B cell (primary cell): ENCODE data around the gene GPLD1. TPM values are rescaled to one million over a fixed set of nuclear protein-coding genes. Genes with fewer than 3 reads are reported as not detected.

ENCODE experiments used
- ATAC-seq: fragments of 200-7000 bp; cut with Tn5 transposase; one replicate; pipeline ENCODE4 v1.10.0; 2021; ENCODE audit warnings: low read depth, mild to moderate bottlenecking, moderate number of reproducible peaks, moderate library complexity
- CTCF ChIA-PET: fragments of 350-600 bp; sonication (Branson Sonifier 250); formaldehyde crosslinking; loops from one replicate; lab custom pipeline; 2021; ENCODE audit warnings: antibody characterized with exemption, inconsistent platforms; lab: Charles Lee
- POLR2A ChIA-PET: fragments of 350-600 bp; sonication (Branson Sonifier 250); formaldehyde crosslinking; loops from one replicate; lab custom pipeline; 2021; ENCODE audit warnings: antibody characterized with exemption; lab: Charles Lee
- DNase-seq: peaks from one replicate; pipeline ENCODE4 v3.0.0; 2013
- H2AFZ ChIP-seq: 2 replicates; pipeline ENCODE4 v1.6.1; 2012; ENCODE audit warnings: mild to moderate bottlenecking, low read depth, low read length; ENCODE audit not compliant: insufficient read depth, poor library complexity, severe bottlenecking
- H3K27ac ChIP-seq, 2 donors: 1 replicate in 1 of 2; 2 replicates in 1 of 2; pipeline ENCODE4 v1.5.1; 2012 to 2013; ENCODE audit warnings: low read length in 2 of 2, mild to moderate bottlenecking in 2 of 2, moderate library complexity in 1 of 2
- H3K27me3 ChIP-seq, 4 experiments: fragments of 200-600 bp in 1 of 4; sonication (generic) in 1 of 4; replicated peaks in 1 of 4; 1 replicate in 2 of 4; 2 replicates in 2 of 4; pipeline versions ENCODE4 v1.6.1 to v1.7.0; 2013 to 2016; ENCODE audit warnings: low read length in 3 of 4, mild to moderate bottlenecking in 2 of 4, mixed read lengths in 1 of 4, moderate library complexity in 1 of 4; ENCODE audit not compliant: insufficient read depth in 4 of 4, control insufficient read depth in 3 of 4; ENCODE audit errors: control extremely low read depth in 1 of 4
- H3K36me3 ChIP-seq, 2 experiments: replicated peaks in 1 of 2; 1 replicate in 1 of 2; 2 replicates in 1 of 2; pipeline versions ENCODE4 v1.6.1 to v1.7.1; 2013; ENCODE audit warnings: low read length in 1 of 2; ENCODE audit not compliant: insufficient read depth in 2 of 2, control insufficient read depth in 1 of 2; ENCODE audit errors: control extremely low read depth in 1 of 2, extremely low read depth in 1 of 2
- H3K4me1 ChIP-seq, 2 donors: fragments of 200-600 bp in 1 of 2; sonication (generic) in 1 of 2; 1 replicate in 1 of 2; 2 replicates in 1 of 2; pipeline versions ENCODE4 v1.5.1 to v1.6.1; 2013 to 2017; ENCODE audit warnings: low read length in 2 of 2; ENCODE audit not compliant: control insufficient read depth in 2 of 2, insufficient read depth in 2 of 2
- H3K4me2 ChIP-seq: replicated peaks from 2 replicates; pipeline ENCODE3; 2012; ENCODE audit warnings: mild to moderate bottlenecking, low read depth, low read length; ENCODE audit not compliant: poor library complexity, severe bottlenecking
- H3K4me3 ChIP-seq, 5 experiments: fragments of 200-600 bp in 1 of 5; sonication (generic) in 1 of 5; 1 replicate in 3 of 5; 2 replicates in 2 of 5; pipeline versions ENCODE4 v1.5.1 to v1.7.0; 2011 to 2016; ENCODE audit warnings: low read length in 4 of 5, mild to moderate bottlenecking in 4 of 5, low read depth in 2 of 5, control low read depth in 1 of 5, moderate library complexity in 1 of 5; ENCODE audit not compliant: insufficient read depth in 1 of 5; ENCODE audit errors: control extremely low read depth in 1 of 5, extremely low read depth in 1 of 5
- H3K79me2 ChIP-seq: fragments of 200-600 bp; sonication (generic); one replicate; pipeline ENCODE4 v1.6.0; 2016; ENCODE audit warnings: low read length; ENCODE audit not compliant: control insufficient read depth, insufficient read depth
- H3K9ac ChIP-seq: fragments of 200-600 bp; sonication (generic); 2 replicates; pipeline ENCODE4 v1.6.1; 2017; ENCODE audit warnings: mild to moderate bottlenecking, low read length, moderate library complexity
- H3K9me3 ChIP-seq, 3 donors: one replicate each; pipeline versions ENCODE4 v1.6.1 to v1.7.1; 2013; ENCODE audit warnings: low read length in 2 of 3; ENCODE audit not compliant: control insufficient read depth in 2 of 3, insufficient read depth in 1 of 3; ENCODE audit errors: control extremely low read depth in 1 of 3
- H4K20me1 ChIP-seq: 2 replicates; pipeline ENCODE4 v1.6.0; 2012; ENCODE audit warnings: mild to moderate bottlenecking, low read length; ENCODE audit not compliant: insufficient read depth, control insufficient read depth, poor library complexity, severe bottlenecking
- H3K27ac Mint-ChIP-seq: one replicate; pipeline ENCODE4 v1.8.0; 2021; ENCODE audit warnings: mixed read lengths
- H3K27me3 Mint-ChIP-seq: one replicate; pipeline ENCODE4 v1.8.0; 2021; ENCODE audit warnings: mixed read lengths
- H3K4me1 Mint-ChIP-seq: one replicate; pipeline ENCODE4 v1.8.0; 2021; ENCODE audit warnings: mixed read lengths
- H3K4me3 Mint-ChIP-seq: one replicate; pipeline ENCODE4 v1.8.0; 2021; ENCODE audit warnings: mixed read lengths
- H3K9me3 Mint-ChIP-seq: one replicate; pipeline ENCODE4 v1.8.0; 2022; ENCODE audit warnings: mixed read lengths; ENCODE audit not compliant: insufficient read depth
- EZH2 ChIP-seq: IDR thresholded peaks from 2 replicates; pipeline ENCODE4 v1.6.1; 2012; ENCODE audit warnings: borderline replicate concordance, low read depth, mild to moderate bottlenecking, moderate library complexity, low read length; ENCODE audit not compliant: insufficient read depth, poor library complexity, severe bottlenecking
- WGBS: methylation state at CpG from one replicate; pipeline ENCODE4 v1.1.5; 2013; ENCODE audit warnings: missing lambda C conversion rate; ENCODE audit not compliant: insufficient coverage; 5-methylcytosine and 5-hydroxymethylcytosine counted together
- intact Hi-C: fragments of 100-400 bp; cut with micrococcal nuclease; formaldehyde crosslinking; loops from one replicate; pipeline ENCODE4 v1.10.0; 2022
- polyA plus RNA-seq: library from polyadenylated mRNA; depleted of rRNA; stranded (reverse); fragments of >200 nt; gene quantifications from 2 replicates; pipeline ENCODE4 v1.2.3, GENCODE V29; 2012
- total RNA-seq, 2 donors: library from RNA; stranded (reverse); fragments of 120-200 nt in 1 of 2; gene quantifications; 1 replicate in 1 of 2; 2 replicates in 1 of 2; pipeline versions ENCODE4 v1.2.3 to v1.2.4, GENCODE V29; 2013 to 2022
- TF ChIP-seq, protein P1 (sequence below): fragments of 200-600 bp; IDR thresholded peaks from one replicate; pipeline ENCODE4 v1.8.0; 2022; ENCODE audit warnings: antibody characterized with exemption, mild to moderate bottlenecking

The GPLD1 gene
- total and polyA plus RNA-seq, 2 donors (not counting 1 experiment from before 2014, with no cell fraction given) = 1.9 to 7.0 TPM

DNA sequence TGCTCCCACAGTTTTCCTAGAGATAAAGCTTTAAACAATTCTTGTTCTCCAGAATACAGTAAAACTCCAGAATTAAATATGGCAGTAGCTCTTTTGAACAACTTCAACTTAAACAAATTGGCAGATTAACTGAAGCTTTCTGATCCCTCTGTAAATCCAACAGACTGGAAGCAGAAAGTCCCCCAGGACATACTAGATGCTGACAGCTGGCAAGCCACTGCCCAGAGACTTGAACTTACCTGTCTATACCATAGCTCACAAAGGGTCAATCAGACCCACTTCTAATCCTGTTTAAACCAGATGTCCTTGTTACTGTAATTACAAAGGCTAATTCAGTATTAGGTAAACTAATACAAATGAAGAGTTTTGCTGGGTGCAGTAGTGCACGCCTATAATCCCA is 12.3 kb downstream of the GPLD1 start:
- H3K4me2 ChIP-seq = no peak overlapping the region
- no peak overlapping the region for H3K9ac ChIP-seq
- H3K9me3 ChIP-seq = no peaks in the 10 kb centered on the region
- H3K27me3 Mint-ChIP-seq = no peaks in the 10 kb centered on the region
- WGBS = no CpG with 5 or more reads among the region's 1 CpG
- no peak overlapping the region for H3K4me3 Mint-ChIP-seq
- TF ChIP-seq EZH2 = no peak
- TF ChIP-seq, protein P1, sequence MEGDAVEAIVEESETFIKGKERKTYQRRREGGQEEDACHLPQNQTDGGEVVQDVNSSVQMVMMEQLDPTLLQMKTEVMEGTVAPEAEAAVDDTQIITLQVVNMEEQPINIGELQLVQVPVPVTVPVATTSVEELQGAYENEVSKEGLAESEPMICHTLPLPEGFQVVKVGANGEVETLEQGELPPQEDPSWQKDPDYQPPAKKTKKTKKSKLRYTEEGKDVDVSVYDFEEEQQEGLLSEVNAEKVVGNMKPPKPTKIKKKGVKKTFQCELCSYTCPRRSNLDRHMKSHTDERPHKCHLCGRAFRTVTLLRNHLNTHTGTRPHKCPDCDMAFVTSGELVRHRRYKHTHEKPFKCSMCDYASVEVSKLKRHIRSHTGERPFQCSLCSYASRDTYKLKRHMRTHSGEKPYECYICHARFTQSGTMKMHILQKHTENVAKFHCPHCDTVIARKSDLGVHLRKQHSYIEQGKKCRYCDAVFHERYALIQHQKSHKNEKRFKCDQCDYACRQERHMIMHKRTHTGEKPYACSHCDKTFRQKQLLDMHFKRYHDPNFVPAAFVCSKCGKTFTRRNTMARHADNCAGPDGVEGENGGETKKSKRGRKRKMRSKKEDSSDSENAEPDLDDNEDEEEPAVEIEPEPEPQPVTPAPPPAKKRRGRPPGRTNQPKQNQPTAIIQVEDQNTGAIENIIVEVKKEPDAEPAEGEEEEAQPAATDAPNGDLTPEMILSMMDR = no peak
- ChIA-PET POLR2A (no interaction called here), CTCF (interaction anchor here (0.8 to 1.6 kb wide), 2 partner anchors 16 to 190 kb away, joined by 3 to 5 read pairs; partner anchors contain the start of genes ACOT13 and TDP2)
- no peaks in the 10 kb centered on the region for H3K79me2 ChIP-seq
- H3K9me3 Mint-ChIP-seq = no peaks in the 10 kb centered on the region
- ATAC-seq = no peak
- H3K4me1 ChIP-seq = no peaks in the 10 kb centered on the region
- no peak for DNase-seq
- no peaks in the 10 kb centered on the region for H3K27me3 ChIP-seq
- H3K4me1 Mint-ChIP-seq = no peaks in the 10 kb centered on the region
- intact Hi-C loops = no loop called here
- H4K20me1 ChIP-seq = no peaks in the 10 kb centered on the region
- no peak overlapping the region for H2AFZ ChIP-seq
- H3K27ac Mint-ChIP-seq = no peak overlapping the region
- H3K36me3 ChIP-seq = no peaks in the 10 kb centered on the region
- no peak overlapping the region for H3K4me3 ChIP-seq
- no peak overlapping the region for H3K27ac ChIP-seq

DNA sequence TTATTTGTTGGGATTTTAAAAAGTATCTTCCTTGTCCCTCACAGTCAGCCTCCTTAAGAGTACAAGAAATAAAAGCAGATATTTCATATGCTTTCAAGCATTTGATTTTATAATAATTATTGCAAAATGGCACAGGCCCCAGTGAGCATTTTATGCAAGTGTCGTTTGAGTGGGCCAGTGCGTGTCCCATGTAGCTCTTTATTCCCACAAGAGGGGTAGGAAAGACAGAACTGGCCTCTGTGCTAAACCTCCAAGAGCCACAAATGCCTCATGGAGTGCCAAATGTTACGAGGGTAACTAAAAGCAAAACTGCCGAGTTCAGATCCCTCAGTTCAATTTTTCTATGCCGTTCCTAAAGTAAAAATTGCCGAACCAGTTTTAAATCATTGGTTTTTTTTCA is 12.7 kb downstream of the GPLD1 start:
- H3K79me2 ChIP-seq = no peaks in the 10 kb centered on the region
- ChIA-PET POLR2A (no interaction called here), CTCF (interaction anchor here (0.8 to 1.6 kb wide), 2 partner anchors 17 to 190 kb away, joined by 3 to 5 read pairs; partner anchors contain the start of genes ACOT13 and TDP2)
- no peaks in the 10 kb centered on the region for H3K4me1 ChIP-seq
- Mint-ChIP-seq H3K9me3 (no peaks in the 10 kb centered on the region), H3K27me3 (no peaks in the 10 kb centered on the region), H3K27ac (no peak overlapping the region), H3K4me1 (no peaks in the 10 kb centered on the region), H3K4me3 (no peak overlapping the region)
- H3K4me2 ChIP-seq = no peak overlapping the region
- TF ChIP-seq, protein P1 = no peak
- no peak for TF ChIP-seq EZH2
- H3K4me3 ChIP-seq = no peak overlapping the region
- H2AFZ ChIP-seq = no peak overlapping the region
- H3K27ac ChIP-seq = no peak overlapping the region
- 96% methylated on average over 4 of the region's 6 CpGs for WGBS
- intact Hi-C loops = no loop called here
- no peaks in the 10 kb centered on the region for H4K20me1 ChIP-seq
- no peak overlapping the region for H3K9ac ChIP-seq
- H3K9me3 ChIP-seq = no peaks in the 10 kb centered on the region
- DNase-seq (no peak), ATAC-seq (no peak)
- H3K36me3 ChIP-seq = no peaks in the 10 kb centered on the region
- no peaks in the 10 kb centered on the region for H3K27me3 ChIP-seq
